22Rv1 (cell line): ENCODE results near the gene PLXNB1.

ENCODE experiments used
- ZFX ChIP-seq: fragments of 450-650 bp; IDR thresholded peaks from 2 replicates; pipeline ENCODE4 v1.6.1; 2017; ENCODE audit warnings: antibody characterized with exemption, borderline replicate concordance
- TF ChIP-seq, protein P1 (sequence below): fragments of 450-650 bp; IDR thresholded peaks from 2 replicates; pipeline ENCODE4 v1.5.1; 2017; ENCODE audit warnings: mild to moderate bottlenecking

- TF ChIP-seq, protein P1, sequence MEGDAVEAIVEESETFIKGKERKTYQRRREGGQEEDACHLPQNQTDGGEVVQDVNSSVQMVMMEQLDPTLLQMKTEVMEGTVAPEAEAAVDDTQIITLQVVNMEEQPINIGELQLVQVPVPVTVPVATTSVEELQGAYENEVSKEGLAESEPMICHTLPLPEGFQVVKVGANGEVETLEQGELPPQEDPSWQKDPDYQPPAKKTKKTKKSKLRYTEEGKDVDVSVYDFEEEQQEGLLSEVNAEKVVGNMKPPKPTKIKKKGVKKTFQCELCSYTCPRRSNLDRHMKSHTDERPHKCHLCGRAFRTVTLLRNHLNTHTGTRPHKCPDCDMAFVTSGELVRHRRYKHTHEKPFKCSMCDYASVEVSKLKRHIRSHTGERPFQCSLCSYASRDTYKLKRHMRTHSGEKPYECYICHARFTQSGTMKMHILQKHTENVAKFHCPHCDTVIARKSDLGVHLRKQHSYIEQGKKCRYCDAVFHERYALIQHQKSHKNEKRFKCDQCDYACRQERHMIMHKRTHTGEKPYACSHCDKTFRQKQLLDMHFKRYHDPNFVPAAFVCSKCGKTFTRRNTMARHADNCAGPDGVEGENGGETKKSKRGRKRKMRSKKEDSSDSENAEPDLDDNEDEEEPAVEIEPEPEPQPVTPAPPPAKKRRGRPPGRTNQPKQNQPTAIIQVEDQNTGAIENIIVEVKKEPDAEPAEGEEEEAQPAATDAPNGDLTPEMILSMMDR, result no peak
- no peak for TF ChIP-seq ZFX
Observed at GRCh38 chr3:48465237-48465530, 35.3 kb upstream of the PLXNB1 start.
